ENCODE data around the gene TSPAN13. TPM values are rescaled to one million over a fixed set of nuclear protein-coding genes. Genes with fewer than 3 reads are reported as not detected.

TSPAN13 gene
- total RNA-seq, 1 experiment from 2014 or later: 32.7 TPM

GRCh38 chr7:16724344-16724743, 29.2 kb upstream of the TSPAN13 start:
- ChIA-PET POLR2A (no interaction called here), CTCF (interaction anchor here (1.2 kb wide), 1 partner anchor 29 kb away, joined by 3 read pairs; no protein-coding TSS in a partner anchor)
- DNase-seq (ENCODE audit: low spot score) (no peak), ATAC-seq (no peak)
- Mint-ChIP-seq H3K9me3 (no peaks in the 10 kb centered on the region), H3K36me3 (no peaks in the 10 kb centered on the region), H3K4me3 (no peak overlapping the region), H3K27ac (no peak overlapping the region), H3K4me1 (peaks cover 4% of the 10 kb centered on the region), H3K27me3 (ENCODE audit: low read depth) (no peaks in the 10 kb centered on the region)
- TF ChIP-seq MYBL2 (CRISPR knock-in tag; IDR thresholded peaks at IDR 0.05) (no peak), ZNF232 (CRISPR knock-in tag; IDR thresholded peaks at IDR 0.05) (no peak), E2F5 (CRISPR knock-in tag; IDR thresholded peaks at IDR 0.05) (no peak), FOXP4 (CRISPR knock-in tag; IDR thresholded peaks at IDR 0.05) (no peak), SMAD4 (CRISPR knock-in tag; IDR thresholded peaks at IDR 0.05) (no peak), ZBTB43 (CRISPR knock-in tag; IDR thresholded peaks at IDR 0.05) (no peak), CREB1 (CRISPR knock-in tag; IDR thresholded peaks at IDR 0.05) (no peak), FOXK1 (CRISPR knock-in tag; IDR thresholded peaks at IDR 0.05) (no peak), HMGA2 (CRISPR knock-in tag; IDR thresholded peaks at IDR 0.05) (no peak), NFE2L1 (CRISPR knock-in tag; IDR thresholded peaks at IDR 0.05) (no peak), PRRX2 (CRISPR knock-in tag; IDR thresholded peaks at IDR 0.05) (no peak), CREM (CRISPR knock-in tag; IDR thresholded peaks at IDR 0.05) (no peak), E2F4 (CRISPR knock-in tag; IDR thresholded peaks at IDR 0.05; ENCODE audit: borderline replicate concordance, low read depth) (no peak), KAT7 (CRISPR knock-in tag; IDR thresholded peaks at IDR 0.05; ENCODE audit: borderline replicate concordance) (no peak), ZNF671 (CRISPR knock-in tag; IDR thresholded peaks at IDR 0.05) (no peak), ZNF416 (CRISPR knock-in tag; IDR thresholded peaks at IDR 0.05) (no peak), ATF6 (CRISPR knock-in tag; IDR thresholded peaks at IDR 0.05) (no peak), RELA (CRISPR knock-in tag; IDR thresholded peaks at IDR 0.05; ENCODE audit: borderline replicate concordance) (no peak)

GRCh38 chr7:16726189-16726588, 27.4 kb upstream of the TSPAN13 start:
- Mint-ChIP-seq H3K27ac (no peak overlapping the region), H3K9me3 (no peaks in the 10 kb centered on the region), H3K4me3 (no peak overlapping the region), H3K4me1 (peaks cover 4% of the 10 kb centered on the region), H3K27me3 (ENCODE audit: low read depth) (no peaks in the 10 kb centered on the region), H3K36me3 (no peaks in the 10 kb centered on the region)
- ChIA-PET POLR2A (no interaction called here), CTCF (no interaction called here)
- no peak for ATAC-seq
- no peak for DNase-seq (ENCODE audit: low spot score)
- TF ChIP-seq TCF7 (CRISPR knock-in tag; IDR thresholded peaks at IDR 0.05; ENCODE audit: low read depth) (no peak), TEAD4 (CRISPR knock-in tag; IDR thresholded peaks at IDR 0.05) (no peak), ZBTB21 (CRISPR knock-in tag; IDR thresholded peaks at IDR 0.05; ENCODE audit: borderline replicate concordance) (no peak), AR (CRISPR knock-in tag; IDR thresholded peaks at IDR 0.05) (no peak), ZNF281 (CRISPR knock-in tag; IDR thresholded peaks at IDR 0.05) (no peak)

All from WTC11 (cell line).